Endothelial cell (in vitro differentiated cells): ENCODE data around the gene TRMT44. TPM values are rescaled to one million over a fixed set of nuclear protein-coding genes. Genes with fewer than 3 reads are reported as not detected.

Experiments used
- DNase-seq: peaks from one replicate; pipeline ENCODE4 v3.0.0; 2021; ENCODE audit warnings: low spot score
- H3K27ac Mint-ChIP-seq: one replicate; pipeline ENCODE4 v1.8.0; 2021; ENCODE audit warnings: mixed read lengths, inconsistent platforms; ENCODE audit not compliant: unreplicated experiment
- H3K27me3 Mint-ChIP-seq: one replicate; pipeline ENCODE4 v1.8.0; 2021; ENCODE audit warnings: mild to moderate bottlenecking, moderate library complexity, mixed read lengths, inconsistent platforms; ENCODE audit not compliant: unreplicated experiment
- H3K36me3 Mint-ChIP-seq: one replicate; pipeline ENCODE4 v1.8.0; 2021; ENCODE audit warnings: mild to moderate bottlenecking, low read depth, mixed read lengths, inconsistent platforms; ENCODE audit not compliant: unreplicated experiment
- H3K4me1 Mint-ChIP-seq: one replicate; pipeline ENCODE4 v1.8.0; 2021; ENCODE audit warnings: mild to moderate bottlenecking, mixed read lengths, inconsistent platforms; ENCODE audit not compliant: unreplicated experiment
- H3K4me3 Mint-ChIP-seq: one replicate; pipeline ENCODE4 v1.8.0; 2021; ENCODE audit warnings: mild to moderate bottlenecking, mixed read lengths, inconsistent platforms; ENCODE audit not compliant: unreplicated experiment
- H3K9me3 Mint-ChIP-seq: one replicate; pipeline ENCODE4 v1.8.0; 2021; ENCODE audit warnings: mixed read lengths, inconsistent platforms; ENCODE audit not compliant: unreplicated experiment
- CTCF ChIP-seq: fragments of 200-600 bp; sonication (generic); IDR thresholded peaks from one replicate; pipeline ENCODE4 v1.5.0; 2021; ENCODE audit warnings: antibody characterized with exemption; ENCODE audit not compliant: unreplicated experiment
- total RNA-seq: library from RNA; stranded (reverse); fragmentation: NEBNext Ultra II Directional; extraction: Animal tissue kit (Norgen Biotek cat#: 25700); gene quantifications from one replicate; pipeline ENCODE4 v1.2.1, GENCODE V29; 2021; ENCODE audit not compliant: unreplicated experiment

The TRMT44 gene
- total RNA-seq, 1 donor from 2014 or later, result 38.5 TPM

DNA sequence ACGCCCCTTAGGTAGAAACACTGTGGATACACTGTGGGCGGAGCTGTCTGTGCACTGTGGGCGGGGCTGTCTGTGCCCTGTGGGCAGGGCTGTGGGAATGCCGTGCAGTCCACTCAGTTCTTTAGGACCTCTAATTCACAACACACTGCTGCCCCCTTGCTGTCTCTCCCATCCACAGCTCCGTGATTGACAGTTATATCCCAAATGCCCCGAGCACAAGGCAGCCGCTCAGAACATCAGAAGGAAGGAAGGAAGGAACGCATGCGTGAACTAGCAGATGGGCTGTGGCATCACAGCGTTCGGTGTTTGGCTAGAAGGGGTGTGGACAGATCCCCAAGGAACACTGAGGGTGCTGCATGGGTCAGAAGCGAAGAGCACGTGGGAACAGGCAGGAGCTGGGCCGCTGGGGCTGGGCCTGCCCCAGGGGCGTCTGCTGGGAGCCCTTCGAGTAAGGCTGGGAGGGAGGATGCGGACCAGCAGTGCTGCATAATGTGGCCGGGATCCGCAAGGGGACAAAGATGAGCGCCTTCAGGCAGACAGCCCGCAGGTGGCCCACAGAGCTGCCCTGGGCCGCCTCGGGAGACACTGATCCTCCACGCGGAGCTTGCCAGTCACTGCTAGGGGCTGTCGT is 29.8 kb upstream of the TRMT44 start:
- Mint-ChIP-seq H3K36me3 (peaks cover 53% of the 10 kb centered on the region), H3K27ac (no peak overlapping the region), H3K9me3 (no peaks in the 10 kb centered on the region), H3K4me3 (no peak overlapping the region), H3K27me3 (peaks cover 13% of the 10 kb centered on the region), H3K4me1 (peaks cover 3% of the 10 kb centered on the region)
- peak; percentile 35 for TF ChIP-seq CTCF
- DNase-seq, result peak; percentile 80

GRCh38 chr4:8411351-8412180 is 29.0 kb upstream of the TRMT44 start:
- H3K9me3 Mint-ChIP-seq, result no peaks in the 10 kb centered on the region
- no peak for TF ChIP-seq CTCF
- H3K36me3 Mint-ChIP-seq, result peaks cover 45% of the 10 kb centered on the region
- no peak overlapping the region for H3K27ac Mint-ChIP-seq
- H3K27me3 Mint-ChIP-seq, result peaks cover 13% of the 10 kb centered on the region
- peaks cover 3% of the 10 kb centered on the region for H3K4me1 Mint-ChIP-seq
- DNase-seq, result no peak
- H3K4me3 Mint-ChIP-seq, result no peak overlapping the region

- peaks cover 3% of the 10 kb centered on the region for H3K4me1 Mint-ChIP-seq
- TF ChIP-seq CTCF, result no peak
These were observed 28.3 kb upstream of the TRMT44 start for GRCh38 chr4:8412288-8412687.

DNA sequence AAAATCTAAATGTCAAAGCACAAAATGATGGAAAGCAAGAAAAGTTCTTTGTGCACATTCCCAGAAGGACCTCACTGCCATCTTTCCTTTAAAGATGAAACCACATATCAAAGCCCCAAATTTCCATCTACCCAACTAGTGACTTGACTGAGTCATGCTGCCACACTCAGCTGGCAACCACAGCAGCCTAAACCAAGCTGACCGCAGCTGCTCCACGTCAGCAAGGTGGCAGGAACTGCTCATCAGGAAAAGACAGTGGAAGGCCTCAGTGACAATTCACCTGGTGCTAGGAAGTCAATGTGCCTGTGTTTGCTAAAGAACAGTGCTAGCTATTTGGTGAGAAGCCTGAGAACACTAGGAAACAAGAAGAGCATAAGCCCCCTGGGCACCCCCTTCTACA is 26.2 kb upstream of the TRMT44 start:
- no peaks in the 10 kb centered on the region for H3K9me3 Mint-ChIP-seq
- TF ChIP-seq CTCF, result no peak
- H3K4me3 Mint-ChIP-seq, result peak overlapping the region; percentile 47
- H3K36me3 Mint-ChIP-seq, result peaks cover 33% of the 10 kb centered on the region
- peaks cover 3% of the 10 kb centered on the region for H3K4me1 Mint-ChIP-seq
- H3K27me3 Mint-ChIP-seq, result peaks cover 10% of the 10 kb centered on the region
- DNase-seq, result no peak
- no peak overlapping the region for H3K27ac Mint-ChIP-seq

More at GRCh38 chr4:8412288-8412687, 28.3 kb upstream of the TRMT44 start:
- Mint-ChIP-seq H3K9me3 (no peaks in the 10 kb centered on the region), H3K27me3 (peaks cover 13% of the 10 kb centered on the region), H3K27ac (no peak overlapping the region), H3K4me3 (peak overlapping the region; percentile 17), H3K36me3 (peaks cover 44% of the 10 kb centered on the region)
- DNase-seq, result no peak

DNA sequence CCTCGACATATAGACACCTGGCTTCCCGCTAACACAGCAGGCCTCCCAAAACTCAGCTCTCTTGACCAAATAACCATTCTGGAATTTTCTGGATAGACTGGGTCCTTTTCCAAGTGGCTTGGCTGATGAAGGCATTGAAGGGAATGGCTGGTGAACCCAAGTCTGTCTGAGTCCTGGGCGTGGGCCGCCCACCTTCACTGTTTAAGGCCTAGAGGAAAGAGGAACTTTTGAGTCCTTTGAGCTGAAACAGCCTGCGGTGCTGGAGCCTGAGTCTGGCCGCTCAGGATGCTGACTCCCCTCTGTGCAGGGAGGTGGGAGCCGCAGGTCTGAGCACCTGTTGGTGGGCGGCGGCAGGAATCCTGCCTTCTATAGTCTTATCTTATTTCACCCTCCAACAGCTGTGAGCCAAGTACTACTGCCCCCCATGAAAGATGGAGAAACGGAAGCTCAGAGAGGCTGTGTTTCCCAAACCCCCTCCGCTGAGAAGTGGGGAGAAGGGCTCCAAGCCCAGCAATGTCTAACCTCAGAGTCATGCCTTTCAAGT is 23.4 kb upstream of the TRMT44 start:
- no peak for TF ChIP-seq CTCF
- DNase-seq, result no peak
- no peak overlapping the region for H3K27ac Mint-ChIP-seq
- no peaks in the 10 kb centered on the region for H3K4me1 Mint-ChIP-seq
- H3K36me3 Mint-ChIP-seq, result peaks cover 24% of the 10 kb centered on the region
- H3K27me3 Mint-ChIP-seq, result peaks cover 4% of the 10 kb centered on the region
- no peaks in the 10 kb centered on the region for H3K9me3 Mint-ChIP-seq
- H3K4me3 Mint-ChIP-seq, result no peak overlapping the region
